Measurements from ENCODE around the gene NHERF1.

The NHERF1 gene

GRCh38 chr17:74785096-74785980 lies 36.9 kb downstream of the NHERF1 start:
- no peak for DNase-seq

- DNase-seq = no peak
Measured at GRCh38 chr17:74785981-74786360, 37.5 kb downstream of the NHERF1 start.

- DNase-seq = no peak
Measured at GRCh38 chr17:74786431-74787055, 38.1 kb downstream of the NHERF1 start.

GRCh38 chr17:74790161-74791058 lies 42.0 kb downstream of the NHERF1 start:
- DNase-seq = no peak

GRCh38 chr17:74792586-74793105 lies 44.2 kb downstream of the NHERF1 start:
- DNase-seq = no peak

- no peak for DNase-seq
Measured at GRCh38 chr17:74795327-74796020, 47.0 kb downstream of the NHERF1 start.

GRCh38 chr17:74796211-74796610 lies 47.8 kb downstream of the NHERF1 start:
- DNase-seq = no peak

- DNase-seq = no peak
Measured at GRCh38 chr17:74796866-74797265, 48.4 kb downstream of the NHERF1 start.

- no peak for DNase-seq
Measured at GRCh38 chr17:74797824-74798223, 49.4 kb downstream of the NHERF1 start.

GRCh38 chr17:74798239-74798707 lies 49.8 kb downstream of the NHERF1 start:
- peak; percentile 68 for DNase-seq

- no peak for DNase-seq
Measured at GRCh38 chr17:74799097-74799496, 50.7 kb downstream of the NHERF1 start.

- DNase-seq = no peak
Measured at GRCh38 chr17:74800531-74800930, 52.1 kb downstream of the NHERF1 start.

- DNase-seq = no peak
Measured at GRCh38 chr17:74801896-74802295, 53.5 kb downstream of the NHERF1 start.

- DNase-seq = no peak
Measured at GRCh38 chr17:74803388-74803930, 55.0 kb downstream of the NHERF1 start.

GRCh38 chr17:74803971-74804370 lies 55.5 kb downstream of the NHERF1 start:
- no peak for DNase-seq

GRCh38 chr17:74804683-74805082 lies 56.3 kb downstream of the NHERF1 start:
- DNase-seq = no peak

- no peak for DNase-seq
Measured at GRCh38 chr17:74805591-74805991, 57.2 kb downstream of the NHERF1 start.

GRCh38 chr17:74806334-74806733 lies 57.9 kb downstream of the NHERF1 start:
- DNase-seq = no peak

- DNase-seq = no peak
Measured at GRCh38 chr17:74807441-74807840, 59.0 kb downstream of the NHERF1 start.

GRCh38 chr17:74807925-74808324 lies 59.5 kb downstream of the NHERF1 start:
- DNase-seq = no peak

GRCh38 chr17:74808714-74809430 lies 60.4 kb downstream of the NHERF1 start:
- DNase-seq = no peak
